Measurements from ENCODE around the gene DIAPH1. TPM values are rescaled to one million over a fixed set of nuclear protein-coding genes. Genes with fewer than 3 reads are reported as not detected.

Gene DIAPH1
- total RNA-seq, 1 experiment from 2014 or later: 142 TPM

- intact Hi-C loops (cut with micrococcal nuclease): no loop called here
- RAD21 ChIA-PET (ENCODE audit: low non-redundant PET in 1 of 2, low total read pairs in 2 of 2, uncharacterized antibody in 2 of 2, unreplicated experiment in 2 of 2): no interaction called here
- Histone ChIP-seq H3K27me3 (ENCODE audit: insufficient read depth, low read length) (no peaks in the 10 kb centered on the region), H3K36me3 (ENCODE audit: control insufficient read depth in 1 of 2, insufficient read depth in 2 of 2, low read length in 2 of 2) (no peaks in the 10 kb centered on the region), H3K9ac (ENCODE audit: low read length) (no peak overlapping the region), H3K4me2 (ENCODE audit: low read length) (no peak overlapping the region), H4K20me1 (ENCODE audit: insufficient read depth) (no peaks in the 10 kb centered on the region), H3K4me1 (ENCODE audit: control insufficient read depth in 1 of 2, insufficient read depth in 2 of 2, low read length in 2 of 2) (no peaks in the 10 kb centered on the region), H3K27ac (ENCODE audit: low read depth, low read length) (no peak overlapping the region), H3K9me3 (ENCODE audit: control insufficient read depth in 1 of 2, insufficient read depth in 1 of 2, low read depth in 1 of 2, low read length in 2 of 2) (no peaks in the 10 kb centered on the region), H3K4me3 (replicated peaks in 1 of 2; ENCODE audit: low read depth in 1 of 2, low read length in 2 of 2) (no peak overlapping the region), H3K9me2 (ENCODE audit: insufficient read depth) (no peaks in the 10 kb centered on the region), H3K79me2 (ENCODE audit: insufficient read depth, low read length) (no peaks in the 10 kb centered on the region), H2AFZ (ENCODE audit: low read depth, low read length, poor library complexity, severe bottlenecking) (no peak overlapping the region)
- CTCF ChIA-PET: no interaction called here
- TF ChIP-seq CBX3 (IDR thresholded peaks at IDR 0.05; ENCODE audit: low read depth): no peak
- no peak for TF ChIP-seq FOSL1 (IDR thresholded peaks at IDR 0.05; ENCODE audit: low read depth)
- TF ChIP-seq ELF1 (IDR thresholded peaks at IDR 0.05; ENCODE audit: borderline replicate concordance, low read depth): no peak
- TF ChIP-seq TCF7L2 (IDR thresholded peaks at IDR 0.05; ENCODE audit: borderline replicate concordance, extremely low read depth, insufficient read depth, insufficient read length): no peak
- TF ChIP-seq EZH2phosphoT487 (IDR thresholded peaks at IDR 0.05; ENCODE audit: borderline replicate concordance): no peak
- TF ChIP-seq SRF (IDR thresholded peaks at IDR 0.05; ENCODE audit: low read depth): no peak
- TF ChIP-seq POLR2A (IDR thresholded peaks at IDR 0.05; ENCODE audit: borderline replicate concordance, extremely low read depth, insufficient read depth, insufficient read length): no peak
- no peak for TF ChIP-seq POLR2AphosphoS5 (IDR thresholded peaks at IDR 0.05; ENCODE audit: low read depth, low read length)
- no peak for TF ChIP-seq RAD21 (IDR thresholded peaks at IDR 0.05; ENCODE audit: low read depth)
- TF ChIP-seq, protein P1, sequence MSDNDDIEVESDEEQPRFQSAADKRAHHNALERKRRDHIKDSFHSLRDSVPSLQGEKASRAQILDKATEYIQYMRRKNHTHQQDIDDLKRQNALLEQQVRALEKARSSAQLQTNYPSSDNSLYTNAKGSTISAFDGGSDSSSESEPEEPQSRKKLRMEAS (IDR thresholded peaks at IDR 0.05): no peak
- TF ChIP-seq CEBPB (IDR thresholded peaks at IDR 0.05; ENCODE audit: low read depth): no peak
- no peak for TF ChIP-seq ATF3 (IDR thresholded peaks at IDR 0.05)
- TF ChIP-seq, protein P2, sequence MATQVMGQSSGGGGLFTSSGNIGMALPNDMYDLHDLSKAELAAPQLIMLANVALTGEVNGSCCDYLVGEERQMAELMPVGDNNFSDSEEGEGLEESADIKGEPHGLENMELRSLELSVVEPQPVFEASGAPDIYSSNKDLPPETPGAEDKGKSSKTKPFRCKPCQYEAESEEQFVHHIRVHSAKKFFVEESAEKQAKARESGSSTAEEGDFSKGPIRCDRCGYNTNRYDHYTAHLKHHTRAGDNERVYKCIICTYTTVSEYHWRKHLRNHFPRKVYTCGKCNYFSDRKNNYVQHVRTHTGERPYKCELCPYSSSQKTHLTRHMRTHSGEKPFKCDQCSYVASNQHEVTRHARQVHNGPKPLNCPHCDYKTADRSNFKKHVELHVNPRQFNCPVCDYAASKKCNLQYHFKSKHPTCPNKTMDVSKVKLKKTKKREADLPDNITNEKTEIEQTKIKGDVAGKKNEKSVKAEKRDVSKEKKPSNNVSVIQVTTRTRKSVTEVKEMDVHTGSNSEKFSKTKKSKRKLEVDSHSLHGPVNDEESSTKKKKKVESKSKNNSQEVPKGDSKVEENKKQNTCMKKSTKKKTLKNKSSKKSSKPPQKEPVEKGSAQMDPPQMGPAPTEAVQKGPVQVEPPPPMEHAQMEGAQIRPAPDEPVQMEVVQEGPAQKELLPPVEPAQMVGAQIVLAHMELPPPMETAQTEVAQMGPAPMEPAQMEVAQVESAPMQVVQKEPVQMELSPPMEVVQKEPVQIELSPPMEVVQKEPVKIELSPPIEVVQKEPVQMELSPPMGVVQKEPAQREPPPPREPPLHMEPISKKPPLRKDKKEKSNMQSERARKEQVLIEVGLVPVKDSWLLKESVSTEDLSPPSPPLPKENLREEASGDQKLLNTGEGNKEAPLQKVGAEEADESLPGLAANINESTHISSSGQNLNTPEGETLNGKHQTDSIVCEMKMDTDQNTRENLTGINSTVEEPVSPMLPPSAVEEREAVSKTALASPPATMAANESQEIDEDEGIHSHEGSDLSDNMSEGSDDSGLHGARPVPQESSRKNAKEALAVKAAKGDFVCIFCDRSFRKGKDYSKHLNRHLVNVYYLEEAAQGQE (IDR thresholded peaks at IDR 0.05; ENCODE audit: low read depth): no peak
- no peak for TF ChIP-seq ZBTB33 (IDR thresholded peaks at IDR 0.05; ENCODE audit: extremely low read depth, insufficient replicate concordance, low read length)
- no peak for TF ChIP-seq JUND (IDR thresholded peaks at IDR 0.05)
- no peak for TF ChIP-seq ZFX (IDR thresholded peaks at IDR 0.05)
- TF ChIP-seq EZH2 (IDR thresholded peaks at IDR 0.05): no peak
- no peak for ATAC-seq
- no peak for DNase-seq (ENCODE audit: low read depth, low spot score)
- POLR2A ChIA-PET: no interaction called here
- BruUV-seq (replicated peaks): no TSS peak
Observed at GRCh38 chr5:141477815-141478214, 141.0 kb downstream of the DIAPH1 start.

Measured in HCT116 (cell line).